ENCODE data around the gene IQGAP3.

- TF ChIP-seq CTCF (IDR thresholded peaks at IDR 0.05) (no peak), POLR2A (IDR thresholded peaks at IDR 0.05) (no peak)
These were observed 21.8 kb upstream of the IQGAP3 start for GRCh38 chr1:156594190-156594589.

Data from body of pancreas (tissue), 4 donors.